Ascending aorta (tissue), 2 donors: ENCODE data around the gene THAP3. TPM values are rescaled to one million over a fixed set of nuclear protein-coding genes. Genes with fewer than 3 reads are reported as not detected.

Experiments
- DNase-seq, 2 donors: peaks; one replicate each; pipeline ENCODE4 v3.0.0-alpha.2; 2019; ENCODE audit warnings: low spot score in 2 of 2
- H3K27ac ChIP-seq, 2 donors: fragments of 200-600 bp; sonication (generic); one replicate each; pipeline ENCODE4 v1.5.1; 2016 to 2017; ENCODE audit warnings: mild to moderate bottlenecking in 1 of 2
- H3K27me3 ChIP-seq: fragments of 200-600 bp; sonication (generic); one replicate; pipeline ENCODE4 v1.5.1; 2017
- H3K36me3 ChIP-seq, 2 donors: fragments of 200-600 bp; sonication (generic); one replicate each; pipeline ENCODE4 v1.5.1; 2016
- H3K4me1 ChIP-seq, 2 donors: fragments of 200-600 bp; sonication (generic); one replicate each; pipeline ENCODE4 v1.5.1; 2016 to 2017; ENCODE audit warnings: mild to moderate bottlenecking in 1 of 2
- H3K4me3 ChIP-seq, 2 donors: fragments of 200-600 bp; sonication (generic); one replicate each; pipeline ENCODE4 v1.5.1; 2016 to 2017; ENCODE audit warnings: mild to moderate bottlenecking in 1 of 2
- H3K9me3 ChIP-seq, 2 donors: fragments of 200-600 bp; sonication (generic); one replicate each; pipeline ENCODE4 v1.5.1; 2016
- CTCF ChIP-seq, 3 experiments: fragments of 200-600 bp in 2 of 3; fragments of 450-650 bp in 1 of 3; sonication (generic) in 2 of 3; IDR thresholded peaks; one replicate each; pipeline ENCODE4 v1.5.1; 2016 to 2019; ENCODE audit warnings: antibody characterized with exemption in 3 of 3, mild to moderate bottlenecking in 1 of 3, moderate library complexity in 1 of 3
- intact Hi-C: fragments of 100-400 bp; cut with DNase I; formaldehyde crosslinking; loops from one replicate; pipeline ENCODE4 v1.15.1; 2023
- total RNA-seq: library from RNA; depleted of rRNA; stranded (reverse); fragments of >200 nt; gene quantifications from one replicate; pipeline ENCODE4 v1.1.0, GENCODE V29; 2016

THAP3 gene
- total RNA-seq, 1 donor from 2014 or later, result 9.3 TPM

- Histone ChIP-seq H3K36me3 (peaks cover 14 to 39% of the 10 kb centered on the region in 2 donors), H3K27me3 (no peaks in the 10 kb centered on the region), H3K27ac (no peak overlapping the region), H3K4me3 (no peak overlapping the region), H3K4me1 (no peaks in the 10 kb centered on the region), H3K9me3 (no peaks in the 10 kb centered on the region)
- intact Hi-C loops, result no loop called here
- no peak for TF ChIP-seq CTCF (IDR thresholded peaks at IDR 0.05)
- no peak for DNase-seq
These were observed 49.2 kb downstream of the THAP3 start for GRCh38 chr1:6673816-6674398.

GRCh38 chr1:6674771-6675170 lies 50.1 kb downstream of the THAP3 start:
- no peak for TF ChIP-seq CTCF (IDR thresholded peaks at IDR 0.05)
- Histone ChIP-seq H3K4me3 (no peak overlapping the region), H3K27me3 (no peaks in the 10 kb centered on the region), H3K9me3 (no peaks in the 10 kb centered on the region), H3K27ac (no peak overlapping the region), H3K4me1 (no peaks in the 10 kb centered on the region), H3K36me3 (peaks cover 14 to 48% of the 10 kb centered on the region in 2 donors)
- intact Hi-C loops, result no loop called here
- DNase-seq, result no peak

GRCh38 chr1:6675941-6676340 lies 51.3 kb downstream of the THAP3 start:
- Histone ChIP-seq H3K27ac (no peak overlapping the region), H3K4me3 (no peak overlapping the region), H3K9me3 (no peaks in the 10 kb centered on the region), H3K27me3 (no peaks in the 10 kb centered on the region), H3K4me1 (no peaks in the 10 kb centered on the region), H3K36me3 (peaks cover 14 to 53% of the 10 kb centered on the region in 2 donors)
- TF ChIP-seq CTCF (IDR thresholded peaks at IDR 0.05), result no peak
- DNase-seq, result no peak
- intact Hi-C loops, result no loop called here

Other genes starting within 250 kb of the THAP3 start
- gene ACOT7, start 231.1 kb upstream of the THAP3 start, total RNA-seq, result 16.1 TPM
- not detected for gene HES2, start 204.9 kb upstream of the THAP3 start, total RNA-seq
- gene ESPN, start 200.1 kb upstream of the THAP3 start, total RNA-seq, result 2.2 TPM
- gene TNFRSF25, start 158.7 kb upstream of the THAP3 start, total RNA-seq, result 18.0 TPM
- gene PLEKHG5, start 133.2 kb upstream of the THAP3 start, total RNA-seq, result 11.4 TPM
- 31.0 TPM for gene NOL9, start 70.4 kb upstream of the THAP3 start, total RNA-seq
- gene TAS1R1, start 69.6 kb upstream of the THAP3 start, total RNA-seq, result not detected
- gene ZBTB48, start 44.9 kb upstream of the THAP3 start, total RNA-seq, result 106 TPM
- 147 TPM for gene KLHL21, start 22.0 kb upstream of the THAP3 start, total RNA-seq
- gene PHF13, start 11.1 kb upstream of the THAP3 start, total RNA-seq, result 1.5 TPM
- gene DNAJC11, start 76.9 kb downstream of the THAP3 start, total RNA-seq, result 12.9 TPM
- gene CAMTA1, start 160.6 kb downstream of the THAP3 start, total RNA-seq, result 53.3 TPM